Hepatocyte (in vitro differentiated cells): ENCODE results near the gene FAM111B. TPM values are rescaled to one million over a fixed set of nuclear protein-coding genes. Genes with fewer than 3 reads are reported as not detected.

Source experiments
- DNase-seq: peaks from one replicate; pipeline ENCODE4 v3.0.0-alpha.2; 2016; ENCODE audit warnings: low spot score
- H2AFZ ChIP-seq: fragments of 200-600 bp; sonication (generic); 2 replicates; pipeline ENCODE4 v1.6.0; 2016; ENCODE audit warnings: antibody characterized with exemption, mild to moderate bottlenecking
- H3K27ac ChIP-seq: fragments of 200-600 bp; sonication (generic); 2 replicates; pipeline ENCODE4 v1.5.1; 2016; ENCODE audit warnings: mild to moderate bottlenecking
- H3K27me3 ChIP-seq: fragments of 200-600 bp; sonication (generic); 2 replicates; pipeline ENCODE4 v1.6.1; 2016
- H3K36me3 ChIP-seq: fragments of 200-600 bp; sonication (generic); replicated peaks from 2 replicates; pipeline ENCODE4 v1.5.1; 2016; ENCODE audit warnings: low read depth; ENCODE audit not compliant: insufficient read depth
- H3K4me1 ChIP-seq: fragments of 200-600 bp; sonication (generic); 2 replicates; pipeline ENCODE4 v1.5.1; 2016; ENCODE audit warnings: mild to moderate bottlenecking, moderate library complexity; ENCODE audit not compliant: insufficient read depth
- H3K4me2 ChIP-seq: fragments of 200-600 bp; sonication (generic); 2 replicates; pipeline ENCODE4 v1.6.0; 2016
- H3K4me3 ChIP-seq: fragments of 200-600 bp; sonication (generic); 2 replicates; pipeline ENCODE4 v1.5.1; 2016; ENCODE audit warnings: mild to moderate bottlenecking
- H3K79me2 ChIP-seq: fragments of 200-600 bp; sonication (generic); 2 replicates; pipeline ENCODE4 v1.6.0; 2017; ENCODE audit warnings: mild to moderate bottlenecking
- H3K9me2 ChIP-seq: fragments of 200-600 bp; sonication (generic); replicated peaks from 2 replicates; pipeline ENCODE4 v1.6.0; 2017; ENCODE audit warnings: mild to moderate bottlenecking; ENCODE audit not compliant: insufficient read depth
- H3K9me3 ChIP-seq: fragments of 200-600 bp; sonication (generic); 2 replicates; pipeline ENCODE4 v1.5.1; 2016; ENCODE audit warnings: low read depth, mild to moderate bottlenecking
- H4K20me1 ChIP-seq: fragments of 200-600 bp; sonication (generic); 2 replicates; pipeline ENCODE4 v1.6.0; 2016; ENCODE audit warnings: mild to moderate bottlenecking; ENCODE audit not compliant: insufficient read depth, poor library complexity, severe bottlenecking
- EZH2 ChIP-seq: fragments of 200-600 bp; sonication (generic); IDR thresholded peaks from 2 replicates; pipeline ENCODE4 v1.6.1; 2016; ENCODE audit warnings: antibody characterized with exemption, mild to moderate bottlenecking, borderline replicate concordance
- EZH2phosphoT487 ChIP-seq: fragments of 200-600 bp; sonication (generic); IDR thresholded peaks from one replicate; pipeline ENCODE4 v1.6.1; 2018; ENCODE audit warnings: antibody characterized with exemption, mild to moderate bottlenecking, low read depth, moderate library complexity; ENCODE audit not compliant: unreplicated experiment, severe bottlenecking
- WGBS: methylation state at CpG from one replicate; pipeline ENCODE4 v1.1.6; 2016; ENCODE audit warnings: low lambda C conversion rate; ENCODE audit errors: missing lambda C conversion rate; 5-methylcytosine and 5-hydroxymethylcytosine counted together
- polyA plus RNA-seq: library from polyadenylated mRNA; unstranded; fragments of >200 nt; fragmentation: Nextera tagmentation; extraction: Ambion mirVana; gene quantifications from 2 replicates; pipeline ENCODE4 v1.2.1, GENCODE V29; 2016
- total RNA-seq: library from RNA; depleted of rRNA; stranded (reverse); fragments of >200 nt; gene quantifications from 2 replicates; pipeline ENCODE4 v1.2.3, GENCODE V29; 2014
- TF ChIP-seq, protein P1 (sequence below): fragments of 200-600 bp; sonication (generic); IDR thresholded peaks from 2 replicates; pipeline ENCODE4 v1.5.1; 2016; ENCODE audit warnings: antibody characterized with exemption, mild to moderate bottlenecking; ENCODE audit not compliant: poor library complexity

The FAM111B gene
- total and polyA plus RNA-seq, 2 experiments from 2014 or later: 1.8 to 5.4 TPM

DNA sequence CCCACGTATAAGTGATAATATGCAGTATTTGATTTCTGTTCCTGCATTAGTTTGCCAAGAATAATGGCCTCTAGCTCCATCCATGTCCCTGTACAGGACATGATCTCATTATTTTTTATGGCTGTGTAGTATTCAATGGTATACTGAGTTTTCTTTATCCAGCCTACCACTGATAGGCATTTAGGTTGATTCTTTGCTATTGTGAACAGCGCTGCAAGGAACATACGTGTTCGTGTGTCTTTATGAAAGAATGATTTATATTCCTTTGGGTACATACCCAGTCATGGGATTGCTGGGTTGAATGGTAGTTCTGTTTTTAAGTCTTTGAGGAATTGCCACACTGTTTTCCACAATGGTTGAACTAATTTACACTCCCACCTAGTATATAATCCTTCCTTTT lies 34.2 kb downstream of the FAM111B start:
- 94% methylated on average over 4 of the region's 4 CpGs for WGBS
- no peak for DNase-seq
- no peak overlapping the region for H3K4me3 ChIP-seq
- peaks cover 24% of the 10 kb centered on the region for H3K4me1 ChIP-seq
- no peaks in the 10 kb centered on the region for H4K20me1 ChIP-seq
- no peaks in the 10 kb centered on the region for H3K36me3 ChIP-seq
- no peak overlapping the region for H2AFZ ChIP-seq
- peaks cover 12% of the 10 kb centered on the region for H3K79me2 ChIP-seq
- peak overlapping the region; percentile 97 for H3K27ac ChIP-seq
- TF ChIP-seq, protein P1, sequence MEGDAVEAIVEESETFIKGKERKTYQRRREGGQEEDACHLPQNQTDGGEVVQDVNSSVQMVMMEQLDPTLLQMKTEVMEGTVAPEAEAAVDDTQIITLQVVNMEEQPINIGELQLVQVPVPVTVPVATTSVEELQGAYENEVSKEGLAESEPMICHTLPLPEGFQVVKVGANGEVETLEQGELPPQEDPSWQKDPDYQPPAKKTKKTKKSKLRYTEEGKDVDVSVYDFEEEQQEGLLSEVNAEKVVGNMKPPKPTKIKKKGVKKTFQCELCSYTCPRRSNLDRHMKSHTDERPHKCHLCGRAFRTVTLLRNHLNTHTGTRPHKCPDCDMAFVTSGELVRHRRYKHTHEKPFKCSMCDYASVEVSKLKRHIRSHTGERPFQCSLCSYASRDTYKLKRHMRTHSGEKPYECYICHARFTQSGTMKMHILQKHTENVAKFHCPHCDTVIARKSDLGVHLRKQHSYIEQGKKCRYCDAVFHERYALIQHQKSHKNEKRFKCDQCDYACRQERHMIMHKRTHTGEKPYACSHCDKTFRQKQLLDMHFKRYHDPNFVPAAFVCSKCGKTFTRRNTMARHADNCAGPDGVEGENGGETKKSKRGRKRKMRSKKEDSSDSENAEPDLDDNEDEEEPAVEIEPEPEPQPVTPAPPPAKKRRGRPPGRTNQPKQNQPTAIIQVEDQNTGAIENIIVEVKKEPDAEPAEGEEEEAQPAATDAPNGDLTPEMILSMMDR: no peak
- H3K9me2 ChIP-seq: no peaks in the 10 kb centered on the region
- H3K4me2 ChIP-seq: peak overlapping the region; percentile 96
- H3K27me3 ChIP-seq: no peaks in the 10 kb centered on the region
- no peaks in the 10 kb centered on the region for H3K9me3 ChIP-seq

DNA sequence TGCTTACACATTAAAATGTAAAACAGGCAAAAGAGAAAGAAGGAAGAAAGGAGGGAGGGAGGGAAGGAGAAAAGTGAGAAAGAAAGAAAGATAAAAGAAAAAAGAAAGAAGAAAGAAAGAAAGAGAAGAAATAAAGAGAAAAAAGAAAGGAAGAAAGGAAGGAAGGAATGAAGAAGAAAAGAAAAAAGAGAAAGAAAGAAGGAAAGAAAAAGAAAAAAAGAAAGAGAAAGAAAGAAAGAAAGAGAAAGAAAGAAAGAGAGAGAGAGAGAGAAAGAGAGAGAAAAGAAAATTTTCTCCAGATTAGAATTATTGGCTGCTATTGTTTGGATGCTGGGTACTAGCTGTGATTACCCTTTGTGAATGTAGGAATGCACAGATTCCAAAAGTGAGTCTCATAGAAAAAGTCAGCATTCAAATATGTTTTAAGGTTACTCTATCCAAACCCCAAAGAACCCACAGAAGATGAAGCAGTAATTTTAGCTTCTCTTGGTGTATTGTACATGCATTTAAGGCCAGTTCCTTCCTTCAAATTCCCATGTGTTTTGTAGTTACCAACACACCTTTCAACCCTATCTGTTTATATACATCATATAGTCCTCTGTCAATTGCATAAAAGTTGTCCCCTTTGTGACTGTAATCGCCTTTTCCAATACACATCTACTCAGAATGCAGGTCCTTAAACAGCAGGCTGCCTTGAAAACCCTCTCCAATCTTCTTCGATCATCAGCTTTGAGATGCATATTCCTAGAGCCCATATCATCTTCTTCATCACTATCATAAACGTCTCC lies 34.8 kb downstream of the FAM111B start:
- WGBS: 19% methylated on average over 3 of the region's 3 CpGs
- Histone ChIP-seq H3K79me2 (peaks cover 14% of the 10 kb centered on the region), H3K4me1 (peaks cover 27% of the 10 kb centered on the region), H3K36me3 (no peaks in the 10 kb centered on the region), H3K9me2 (no peaks in the 10 kb centered on the region), H3K27ac (peak overlapping the region; percentile 97), H3K4me3 (peak overlapping the region; percentile 50), H4K20me1 (no peaks in the 10 kb centered on the region), H2AFZ (peak overlapping the region; percentile 67), H3K4me2 (peak overlapping the region; percentile 96), H3K27me3 (no peaks in the 10 kb centered on the region), H3K9me3 (no peaks in the 10 kb centered on the region)
- TF ChIP-seq, protein P1: no peak
- TF ChIP-seq EZH2 (no peak), EZH2phosphoT487 (no peak)
- DNase-seq: no peak

DNA sequence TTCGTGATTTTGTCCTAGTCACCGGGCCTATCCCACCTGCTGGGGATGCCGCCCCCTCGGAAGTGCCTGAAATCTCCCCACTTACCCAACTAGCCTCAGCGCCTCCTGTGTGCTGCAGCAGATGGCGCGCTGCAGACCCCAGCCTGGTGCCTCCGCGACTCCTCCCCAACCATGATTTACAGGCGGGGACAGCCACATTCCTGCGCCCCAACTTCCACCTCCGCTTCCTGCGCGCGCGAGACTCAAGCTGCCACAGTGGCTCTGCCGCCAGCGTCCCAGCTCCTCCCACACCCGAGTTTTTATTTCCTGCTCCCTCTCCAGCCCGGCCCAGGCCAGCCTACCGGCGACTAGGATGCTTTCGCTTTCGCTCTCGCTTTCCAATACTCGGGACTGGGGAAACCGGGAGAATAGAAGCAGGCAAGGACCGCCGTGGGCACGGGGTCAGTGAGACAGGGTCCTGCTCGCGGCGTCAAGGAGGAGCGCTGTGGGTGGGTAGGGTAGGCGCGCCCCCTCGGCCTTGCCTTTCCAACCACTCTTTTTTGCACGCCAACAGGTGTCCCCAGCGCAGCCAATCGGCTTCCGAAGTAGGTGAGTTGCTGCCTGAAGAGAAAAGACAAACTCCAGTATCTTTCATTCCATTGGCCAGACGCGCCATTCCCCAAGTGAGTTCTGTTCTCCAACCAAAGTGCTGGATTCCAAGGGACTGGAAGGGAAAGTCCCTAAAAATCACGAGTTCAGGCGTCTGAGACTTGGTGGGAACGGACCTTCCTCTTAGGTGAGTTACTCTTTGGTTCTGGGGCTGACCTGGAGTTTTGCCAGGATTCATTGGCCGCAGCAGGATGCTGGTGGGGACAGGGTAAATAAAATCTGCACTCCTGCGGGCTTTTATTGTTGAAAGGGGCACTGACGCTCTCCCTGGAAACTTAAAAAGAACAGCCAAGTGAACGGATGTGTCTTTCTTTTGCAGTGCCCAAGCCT lies 35.8 kb downstream of the FAM111B start, which contains the start of gene FAM111A:
Gene FAM111A (plus strand): TSS at position 327 of the 978 bp plus-strand sequence. CDS start 6,017 bp downstream, outside the sequence.
- Histone ChIP-seq H3K4me3 (peak within 1 kb of the TSS; percentile 50), H2AFZ (peak within 1 kb of the TSS; percentile 67), H3K27me3 (no peaks in the 10 kb centered on the region), H3K4me2 (peak within 1 kb of the TSS; percentile 96), H3K4me1 (peaks cover 32% of the 10 kb centered on the region), H3K9me2 (no peaks in the 10 kb centered on the region), H3K9me3 (no peaks in the 10 kb centered on the region), H3K27ac (peak within 1 kb of the TSS; percentile 97), H4K20me1 (no peaks in the 10 kb centered on the region), H3K79me2 (peaks cover 17% of the 10 kb centered on the region), H3K36me3 (no peaks in the 10 kb centered on the region)
- no peak for TF ChIP-seq EZH2phosphoT487
- TF ChIP-seq, protein P1: peak; percentile 51
- no peak for TF ChIP-seq EZH2
- DNase-seq: peak; percentile 94
- WGBS: 1% methylated on average over 50 of the region's 50 CpGs
